Mesothelial cell of epicardium (in vitro differentiated cells): Measurements from ENCODE around the gene RPS19BP1. TPM values are rescaled to one million over a fixed set of nuclear protein-coding genes. Genes with fewer than 3 reads are reported as not detected.

Experiments used
- DNase-seq, 2 experiments: peaks; one replicate each; pipeline ENCODE4 v3.0.0; 2021; ENCODE audit warnings: low spot score in 2 of 2; ENCODE audit not compliant: unreplicated experiment in 2 of 2
- H3K27ac Mint-ChIP-seq: 2 replicates; pipeline ENCODE4 v1.8.0; 2021; ENCODE audit warnings: mixed read lengths
- H3K27me3 Mint-ChIP-seq: 2 replicates; pipeline ENCODE4 v1.8.0; 2021; ENCODE audit warnings: low read depth, mixed read lengths
- H3K36me3 Mint-ChIP-seq: 2 replicates; pipeline ENCODE4 v1.8.0; 2021; ENCODE audit warnings: mixed read lengths
- H3K4me1 Mint-ChIP-seq: 2 replicates; pipeline ENCODE4 v1.8.0; 2021; ENCODE audit warnings: mixed read lengths
- H3K4me3 Mint-ChIP-seq: 2 replicates; pipeline ENCODE4 v1.8.0; 2021; ENCODE audit warnings: mild to moderate bottlenecking, moderate library complexity, mixed read lengths
- H3K9me3 Mint-ChIP-seq: 2 replicates; pipeline ENCODE4 v1.8.0; 2021; ENCODE audit warnings: mixed read lengths
- total RNA-seq: library from RNA; stranded (reverse); gene quantifications from 3 replicates; pipeline ENCODE4 v1.2.1, GENCODE V29; 2021
- TF ChIP-seq, protein P1 (sequence below): fragments of 200-600 bp; sonication (generic); IDR thresholded peaks from one replicate; pipeline ENCODE4 v1.5.0; 2021; ENCODE audit warnings: antibody characterized with exemption; ENCODE audit not compliant: unreplicated experiment

The RPS19BP1 gene
- total RNA-seq, 1 donor from 2014 or later: 33.0 TPM

GRCh38 chr22:39487826-39488520 is 44.6 kb downstream of the RPS19BP1 start:
- Mint-ChIP-seq H3K4me3 (no peak overlapping the region), H3K4me1 (peaks cover 5% of the 10 kb centered on the region), H3K9me3 (no peaks in the 10 kb centered on the region), H3K27me3 (no peaks in the 10 kb centered on the region), H3K36me3 (peaks cover 9% of the 10 kb centered on the region), H3K27ac (no peak overlapping the region)
- no peak for DNase-seq
- TF ChIP-seq, protein P1, sequence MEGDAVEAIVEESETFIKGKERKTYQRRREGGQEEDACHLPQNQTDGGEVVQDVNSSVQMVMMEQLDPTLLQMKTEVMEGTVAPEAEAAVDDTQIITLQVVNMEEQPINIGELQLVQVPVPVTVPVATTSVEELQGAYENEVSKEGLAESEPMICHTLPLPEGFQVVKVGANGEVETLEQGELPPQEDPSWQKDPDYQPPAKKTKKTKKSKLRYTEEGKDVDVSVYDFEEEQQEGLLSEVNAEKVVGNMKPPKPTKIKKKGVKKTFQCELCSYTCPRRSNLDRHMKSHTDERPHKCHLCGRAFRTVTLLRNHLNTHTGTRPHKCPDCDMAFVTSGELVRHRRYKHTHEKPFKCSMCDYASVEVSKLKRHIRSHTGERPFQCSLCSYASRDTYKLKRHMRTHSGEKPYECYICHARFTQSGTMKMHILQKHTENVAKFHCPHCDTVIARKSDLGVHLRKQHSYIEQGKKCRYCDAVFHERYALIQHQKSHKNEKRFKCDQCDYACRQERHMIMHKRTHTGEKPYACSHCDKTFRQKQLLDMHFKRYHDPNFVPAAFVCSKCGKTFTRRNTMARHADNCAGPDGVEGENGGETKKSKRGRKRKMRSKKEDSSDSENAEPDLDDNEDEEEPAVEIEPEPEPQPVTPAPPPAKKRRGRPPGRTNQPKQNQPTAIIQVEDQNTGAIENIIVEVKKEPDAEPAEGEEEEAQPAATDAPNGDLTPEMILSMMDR: no peak

- H3K27me3 Mint-ChIP-seq: no peaks in the 10 kb centered on the region
- H3K4me3 Mint-ChIP-seq: no peak overlapping the region
- DNase-seq: no peak
- no peak overlapping the region for H3K27ac Mint-ChIP-seq
- H3K36me3 Mint-ChIP-seq: peaks cover 9% of the 10 kb centered on the region
- peaks cover 5% of the 10 kb centered on the region for H3K4me1 Mint-ChIP-seq
- TF ChIP-seq, protein P1: no peak
- H3K9me3 Mint-ChIP-seq: no peaks in the 10 kb centered on the region
Measured at GRCh38 chr22:39486951-39487825, 45.4 kb downstream of the RPS19BP1 start.

DNA sequence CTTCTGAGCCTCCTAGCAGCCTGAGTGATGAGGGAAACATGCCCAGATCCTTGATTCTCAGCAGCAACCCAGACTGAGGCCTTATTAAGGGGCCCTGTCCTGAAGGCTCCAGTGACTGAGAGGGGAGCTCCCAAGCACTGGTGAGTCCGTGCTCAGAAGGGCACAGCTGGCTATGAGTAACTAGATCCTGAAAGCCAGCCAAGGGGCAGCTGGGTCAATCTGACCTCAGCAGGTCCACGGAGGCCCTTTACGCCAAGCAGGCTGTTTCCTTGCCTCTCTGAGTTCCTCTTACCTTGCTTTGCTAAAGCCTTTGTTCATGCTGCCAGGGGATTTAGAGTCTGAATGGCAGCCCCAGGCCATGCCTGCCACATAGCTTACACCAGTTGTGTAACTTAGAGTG is 49.8 kb downstream of the RPS19BP1 start:
- Mint-ChIP-seq H3K27ac (no peak overlapping the region), H3K4me3 (no peak overlapping the region), H3K27me3 (no peaks in the 10 kb centered on the region)

DNA sequence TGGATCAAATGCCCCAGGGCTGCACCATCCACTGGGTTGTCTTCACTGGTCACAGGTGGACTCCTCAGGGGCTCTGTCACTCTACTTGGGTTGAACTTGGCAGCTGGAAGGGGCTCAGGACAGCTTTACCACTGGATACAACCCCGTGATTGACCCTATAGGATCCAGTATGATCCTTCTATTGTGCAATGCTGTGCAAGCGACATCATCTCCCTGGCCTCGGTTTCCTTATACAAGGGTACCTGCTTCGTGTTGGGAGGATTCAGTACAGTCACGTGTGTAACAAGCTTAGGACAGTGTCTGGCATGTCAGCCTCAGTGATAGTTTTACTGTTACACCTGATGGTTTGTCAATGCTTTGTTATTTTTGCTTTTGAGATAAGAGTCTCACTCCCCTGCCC is 51.0 kb downstream of the RPS19BP1 start:
- no peaks in the 10 kb centered on the region for H3K4me1 Mint-ChIP-seq
- TF ChIP-seq, protein P1: no peak
- no peak for DNase-seq
- no peak overlapping the region for H3K27ac Mint-ChIP-seq
- no peaks in the 10 kb centered on the region for H3K36me3 Mint-ChIP-seq
- no peak overlapping the region for H3K4me3 Mint-ChIP-seq
- H3K27me3 Mint-ChIP-seq: no peaks in the 10 kb centered on the region
- H3K9me3 Mint-ChIP-seq: no peaks in the 10 kb centered on the region

More for the DNA sequence above, 49.8 kb downstream of the RPS19BP1 start:
- Mint-ChIP-seq H3K4me1 (no peaks in the 10 kb centered on the region), H3K36me3 (peaks cover 2% of the 10 kb centered on the region), H3K9me3 (no peaks in the 10 kb centered on the region)
- TF ChIP-seq, protein P1: no peak
- DNase-seq: no peak

GRCh38 chr22:39481054-39481453 is 51.5 kb downstream of the RPS19BP1 start:
- Mint-ChIP-seq H3K27me3 (no peaks in the 10 kb centered on the region), H3K4me3 (no peak overlapping the region), H3K9me3 (no peaks in the 10 kb centered on the region), H3K27ac (no peak overlapping the region), H3K4me1 (no peaks in the 10 kb centered on the region), H3K36me3 (no peaks in the 10 kb centered on the region)
- TF ChIP-seq, protein P1: no peak
- no peak for DNase-seq
